Kidney capillary endothelial cell (primary cell): ENCODE data around the gene VEPH1.

Source experiments
- DNase-seq: peaks from one replicate; pipeline ENCODE4 v3.0.0-alpha.2; 2018; ENCODE audit warnings: low spot score

Gene VEPH1

GRCh38 chr3:157429708-157430107, 73.5 kb downstream of the VEPH1 start:
- peak; percentile 34 for DNase-seq

GRCh38 chr3:157428853-157429252, 74.4 kb downstream of the VEPH1 start:
- DNase-seq: no peak

- DNase-seq: no peak
Observed at GRCh38 chr3:157427901-157428300, 75.3 kb downstream of the VEPH1 start.

GRCh38 chr3:157423337-157423736, 79.9 kb downstream of the VEPH1 start:
- peak; percentile 70 for DNase-seq

GRCh38 chr3:157420606-157421130, 82.5 kb downstream of the VEPH1 start:
- peak; percentile 75 for DNase-seq

GRCh38 chr3:157418104-157418503, 85.1 kb downstream of the VEPH1 start:
- peak; percentile 85 for DNase-seq

- peak; percentile 56 for DNase-seq
Observed at GRCh38 chr3:157417247-157417646, 86.0 kb downstream of the VEPH1 start.

- peak; percentile 34 for DNase-seq
Observed at GRCh38 chr3:157416347-157417087, 86.7 kb downstream of the VEPH1 start.

- DNase-seq: no peak
Observed at GRCh38 chr3:157414861-157415260, 88.4 kb downstream of the VEPH1 start.

GRCh38 chr3:157412323-157412855, 90.8 kb downstream of the VEPH1 start:
- no peak for DNase-seq

- DNase-seq: no peak
Observed at GRCh38 chr3:157410945-157411344, 92.3 kb downstream of the VEPH1 start.

GRCh38 chr3:157409516-157409915, 93.7 kb downstream of the VEPH1 start:
- no peak for DNase-seq

GRCh38 chr3:157408499-157409149, 94.6 kb downstream of the VEPH1 start:
- no peak for DNase-seq

GRCh38 chr3:157407769-157408168, 95.4 kb downstream of the VEPH1 start:
- no peak for DNase-seq

- DNase-seq: peak; percentile 74
Observed at GRCh38 chr3:157406394-157406793, 96.8 kb downstream of the VEPH1 start.

GRCh38 chr3:157405457-157405856, 97.8 kb downstream of the VEPH1 start:
- peak; percentile 29 for DNase-seq

- no peak for DNase-seq
Observed at GRCh38 chr3:157404381-157404780, 98.8 kb downstream of the VEPH1 start.

- DNase-seq: no peak
Observed at GRCh38 chr3:157398598-157398997, 104.6 kb downstream of the VEPH1 start.

GRCh38 chr3:157394411-157394810, 108.8 kb downstream of the VEPH1 start:
- DNase-seq: no peak

GRCh38 chr3:157393113-157393512, 110.1 kb downstream of the VEPH1 start:
- DNase-seq: no peak

- no peak for DNase-seq
Observed at GRCh38 chr3:157392104-157392503, 111.1 kb downstream of the VEPH1 start.

- no peak for DNase-seq
Observed at GRCh38 chr3:157390713-157391515, 112.3 kb downstream of the VEPH1 start.
